ENCODE data around the gene TMEM95.
A peak's percentile ranks its signal among the peaks of the same experiment; 100 is the strongest.
"Not testable (repeated sequence)": the region's sequence is repeated elsewhere in the genome, so short reads cannot be mapped to it uniquely, and the experiment has no call there.

TMEM95 gene

GRCh38 chr17:7322520-7323194 lies 32.3 kb upstream of the TMEM95 start:
- no peak for DNase-seq (ENCODE audit: extremely low spot score, insufficient read length, low read depth)
- no peak for FAIRE-seq

- no peak for DNase-seq (ENCODE audit: extremely low spot score, insufficient read length, low read depth)
- peak; percentile 66 for FAIRE-seq
Measured at GRCh38 chr17:7323731-7324437, 31.1 kb upstream of the TMEM95 start.

- no peak for DNase-seq (ENCODE audit: extremely low spot score, insufficient read length, low read depth)
- no peak for FAIRE-seq
Measured at GRCh38 chr17:7324438-7324779, 30.5 kb upstream of the TMEM95 start.

GRCh38 chr17:7325031-7325528 lies 29.9 kb upstream of the TMEM95 start:
- FAIRE-seq (no peak), DNase-seq (ENCODE audit: extremely low spot score, insufficient read length, low read depth) (no peak)

- no peak for FAIRE-seq
- DNase-seq (ENCODE audit: extremely low spot score, insufficient read length, low read depth): no peak
Measured at GRCh38 chr17:7326186-7326585, 28.8 kb upstream of the TMEM95 start.

- FAIRE-seq (no peak), DNase-seq (ENCODE audit: extremely low spot score, insufficient read length, low read depth) (no peak)
Measured at GRCh38 chr17:7327056-7327455, 27.9 kb upstream of the TMEM95 start.

GRCh38 chr17:7327501-7327900 lies 27.5 kb upstream of the TMEM95 start:
- DNase-seq (ENCODE audit: extremely low spot score, insufficient read length, low read depth) (no peak), FAIRE-seq (no peak)

- DNase-seq (ENCODE audit: extremely low spot score, insufficient read length, low read depth) (no peak), FAIRE-seq (no peak)
Measured at GRCh38 chr17:7328009-7328408, 26.9 kb upstream of the TMEM95 start.

- FAIRE-seq: peak; percentile 67
- no peak for DNase-seq (ENCODE audit: extremely low spot score, insufficient read length, low read depth)
Measured at GRCh38 chr17:7328840-7329373, 26.0 kb upstream of the TMEM95 start, which contains the start of gene NEURL4. Gene NEURL4 (minus strand): TSS chr17:7329335. CDS start chr17:7329312, 23 bp downstream.

GRCh38 chr17:7329374-7329996 lies 25.5 kb upstream of the TMEM95 start:
- DNase-seq (ENCODE audit: extremely low spot score, insufficient read length, low read depth) (peak; percentile 96), FAIRE-seq (peak; percentile 100)

GRCh38 chr17:7329997-7330637 lies 24.8 kb upstream of the TMEM95 start:
- FAIRE-seq (no peak), DNase-seq (ENCODE audit: extremely low spot score, insufficient read length, low read depth) (no peak)

GRCh38 chr17:7330638-7331015 lies 24.3 kb upstream of the TMEM95 start:
- FAIRE-seq: no peak
- DNase-seq (ENCODE audit: extremely low spot score, insufficient read length, low read depth): no peak

- DNase-seq (ENCODE audit: extremely low spot score, insufficient read length, low read depth) (no peak), FAIRE-seq (no peak)
Measured at GRCh38 chr17:7332111-7332510, 22.8 kb upstream of the TMEM95 start.

- not testable (repeated sequence) for DNase-seq (ENCODE audit: extremely low spot score, insufficient read length, low read depth)
- FAIRE-seq: peak; percentile 62
Measured at GRCh38 chr17:7332600-7333069, 22.3 kb upstream of the TMEM95 start.

GRCh38 chr17:7334938-7335538 lies 19.9 kb upstream of the TMEM95 start:
- DNase-seq (ENCODE audit: extremely low spot score, insufficient read length, low read depth) (no peak), FAIRE-seq (no peak)

- DNase-seq (ENCODE audit: extremely low spot score, insufficient read length, low read depth); FAIRE-seq: not testable (repeated sequence)
Measured at GRCh38 chr17:7335765-7336164, 19.2 kb upstream of the TMEM95 start.

GRCh38 chr17:7336240-7337175 lies 18.4 kb upstream of the TMEM95 start, which contains the start of gene ACAP1:
Gene ACAP1 (plus strand): TSS chr17:7336529. CDS start chr17:7336735, 206 bp downstream.
- no peak for DNase-seq (ENCODE audit: extremely low spot score, insufficient read length, low read depth)
- FAIRE-seq: peak; percentile 93

GRCh38 chr17:7337600-7337999 lies 17.4 kb upstream of the TMEM95 start:
- not testable (repeated sequence) for DNase-seq (ENCODE audit: extremely low spot score, insufficient read length, low read depth); FAIRE-seq

- DNase-seq (ENCODE audit: extremely low spot score, insufficient read length, low read depth): no peak
Measured at GRCh38 chr17:7340179-7340578, 14.8 kb upstream of the TMEM95 start.

More at GRCh38 chr17:7340179-7340578, 14.8 kb upstream of the TMEM95 start:
- FAIRE-seq: no peak

Measured in GM18507 (cell line).